HG02798 (cell line): ENCODE results near the gene SLX9.

Source experiments
- ATAC-seq: cut with Tn5 transposase; IDR thresholded peaks from one replicate; pipeline ENCODE4 v1.9.1; 2021; ENCODE audit warnings: mild to moderate bottlenecking; ENCODE audit not compliant: unreplicated experiment, poor library complexity

Gene SLX9

DNA sequence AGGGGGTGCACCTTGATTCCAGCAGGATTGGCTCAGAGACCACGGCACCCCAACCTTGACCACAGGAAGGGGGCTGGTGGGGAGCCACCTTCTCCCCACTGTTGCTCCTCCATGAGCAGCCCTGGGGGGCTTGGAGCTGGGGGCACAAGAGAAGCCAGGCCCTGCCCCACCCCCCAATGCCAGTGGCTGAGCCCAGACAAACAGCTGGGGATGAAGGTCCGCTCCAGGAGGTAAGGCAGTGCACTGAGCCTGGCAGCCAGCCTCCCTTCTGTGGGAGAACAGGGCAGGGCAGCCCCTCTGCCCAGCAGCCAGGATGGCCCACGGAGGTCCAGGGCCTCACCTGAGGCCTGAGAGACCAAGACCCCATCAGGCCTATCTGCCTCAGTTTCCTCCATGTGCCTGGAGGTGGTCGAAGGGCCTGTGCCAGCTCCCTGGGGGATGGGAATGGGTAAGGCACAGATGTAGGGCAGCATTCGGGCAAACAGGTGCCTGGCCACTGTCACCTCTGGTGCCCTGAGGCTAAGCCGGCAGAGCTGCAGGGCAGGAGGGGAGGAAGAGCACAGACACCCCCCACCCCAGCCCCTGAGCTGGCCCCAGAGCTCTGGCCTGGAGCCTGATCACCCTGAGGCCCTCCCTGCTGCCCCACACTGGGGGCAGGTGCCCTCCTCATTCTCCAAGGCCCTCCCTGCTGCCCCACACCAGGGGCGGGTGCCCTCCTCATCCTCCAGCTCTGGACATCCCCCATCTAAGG lies 26.2 kb upstream of the SLX9 start:
- no peak for ATAC-seq

DNA sequence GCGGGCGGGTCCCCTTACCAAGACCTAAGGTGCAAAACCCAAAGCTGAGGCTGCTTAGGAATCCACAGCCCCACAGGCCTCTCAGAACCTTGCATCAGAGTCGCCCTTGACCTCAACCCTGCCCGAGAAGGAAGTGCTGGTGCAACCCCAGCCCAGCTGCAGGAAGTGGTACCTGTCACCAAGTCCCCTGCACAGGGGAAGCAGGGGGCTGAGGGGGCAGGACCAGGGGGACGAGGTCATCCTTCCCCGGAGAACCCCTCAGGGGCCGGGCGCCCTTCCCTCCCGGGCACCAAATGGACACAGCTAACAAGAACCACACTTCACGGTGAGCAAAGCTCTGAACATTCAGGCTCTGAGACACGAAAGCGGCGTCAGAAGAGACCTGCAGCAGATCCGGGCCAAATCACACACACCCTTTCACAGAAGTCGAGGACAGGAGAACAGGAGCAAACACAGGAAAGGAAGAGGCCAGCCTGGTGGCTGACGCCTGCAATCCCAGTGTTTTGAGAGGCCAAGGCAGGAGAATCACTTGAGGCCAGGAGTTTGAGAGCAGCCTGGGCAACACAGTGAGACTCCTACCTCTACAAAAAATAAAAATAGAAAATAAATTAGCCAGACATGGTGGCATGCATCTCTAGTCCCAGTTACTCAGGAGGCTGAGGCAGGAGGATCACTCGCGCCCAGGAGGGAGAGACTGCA lies 25.5 kb upstream of the SLX9 start:
- peak; percentile 49 for ATAC-seq

DNA sequence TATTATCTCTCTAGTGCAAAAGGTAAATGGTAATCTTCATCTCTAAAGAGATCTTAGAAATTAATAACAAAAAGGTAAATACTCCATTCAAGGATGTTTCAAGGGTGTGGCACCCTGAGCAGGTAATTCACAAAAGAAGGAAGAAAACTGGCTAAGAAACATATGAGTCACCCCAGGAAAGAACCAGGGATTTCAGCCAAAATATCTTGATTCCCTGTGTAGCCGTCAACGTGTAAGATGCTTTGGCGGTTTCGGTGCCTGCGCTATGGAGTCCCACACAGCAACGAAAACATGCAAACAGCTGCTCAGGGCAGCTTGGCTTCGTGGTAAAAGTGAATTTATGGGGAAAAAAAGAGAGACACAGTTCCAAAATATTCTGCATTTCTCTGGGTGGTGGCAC lies 22.9 kb upstream of the SLX9 start:
- ATAC-seq = no peak

DNA sequence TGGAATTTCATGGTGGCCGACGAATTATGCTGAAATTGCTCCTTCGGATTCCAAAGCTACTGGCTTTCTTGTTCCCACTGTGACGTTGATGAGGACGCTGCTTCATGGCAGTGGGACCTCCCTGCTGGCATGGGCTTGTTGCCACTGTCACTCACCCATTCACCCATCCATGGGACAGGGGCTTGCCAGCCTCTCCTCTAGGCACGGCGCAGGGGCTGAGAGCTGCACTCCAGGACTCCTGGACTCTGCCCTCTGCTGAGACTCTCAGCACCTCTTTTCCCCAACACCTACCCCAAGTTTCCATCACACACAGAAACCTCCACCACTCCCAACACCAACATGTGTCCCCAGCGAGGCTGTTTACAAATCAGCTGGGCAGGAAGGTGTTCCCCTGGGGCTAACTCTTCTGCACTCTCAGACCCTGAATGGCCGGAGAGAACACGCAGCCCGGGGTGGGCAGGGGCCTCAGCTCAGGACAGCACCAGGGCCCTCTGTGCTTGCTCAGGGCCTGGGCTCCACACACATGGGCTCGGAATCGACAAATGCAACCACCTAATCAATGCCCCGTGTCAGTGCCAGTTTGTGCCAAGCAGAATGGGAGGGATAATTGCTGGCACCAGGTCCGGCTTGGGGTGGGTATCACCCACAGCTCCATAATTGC lies 22.3 kb upstream of the SLX9 start:
- ATAC-seq = no peak

GRCh38 chr21:44918107-44918470 lies 21.7 kb upstream of the SLX9 start:
- no peak for ATAC-seq

GRCh38 chr21:44918581-44919033 lies 21.2 kb upstream of the SLX9 start:
- no peak for ATAC-seq

DNA sequence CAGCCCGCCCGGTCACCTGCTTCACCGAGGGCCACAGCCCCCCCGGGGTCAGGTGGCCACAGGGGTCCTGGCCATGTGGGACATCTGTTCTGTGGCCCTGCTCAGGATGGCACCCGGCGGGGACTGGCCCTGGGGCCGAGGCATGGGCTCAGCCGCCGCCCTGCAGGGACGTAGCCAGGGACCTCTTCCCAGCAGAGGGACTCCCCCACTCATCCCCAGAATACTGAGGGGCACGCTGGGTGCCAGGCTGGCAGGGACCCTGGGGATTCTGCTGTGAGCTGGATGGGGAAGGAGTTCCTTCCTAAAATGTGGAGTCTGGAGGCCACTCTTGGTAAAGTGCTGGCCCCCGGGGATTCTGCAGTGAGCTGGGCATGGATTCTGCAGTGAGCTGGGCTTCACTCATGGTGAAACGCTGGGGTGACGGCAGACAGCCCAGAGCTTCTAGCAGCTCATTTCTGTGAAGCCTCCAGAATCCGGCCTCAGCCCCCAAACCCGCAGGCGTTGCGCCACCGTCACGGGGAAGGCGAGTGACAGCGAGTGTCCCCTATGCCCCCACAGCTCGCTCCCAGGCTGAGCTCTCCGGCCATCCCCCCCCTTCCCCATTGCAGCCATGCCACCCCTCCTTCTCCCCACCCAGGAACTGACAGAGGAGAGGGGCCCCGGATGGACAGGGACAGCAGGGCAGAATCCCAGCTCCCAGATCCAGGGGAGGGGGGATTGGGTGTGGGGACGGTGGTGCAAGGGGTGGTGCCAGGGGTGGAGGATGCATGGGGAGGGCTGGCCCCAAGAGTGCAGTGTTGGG lies 20.5 kb upstream of the SLX9 start:
- no peak for ATAC-seq

DNA sequence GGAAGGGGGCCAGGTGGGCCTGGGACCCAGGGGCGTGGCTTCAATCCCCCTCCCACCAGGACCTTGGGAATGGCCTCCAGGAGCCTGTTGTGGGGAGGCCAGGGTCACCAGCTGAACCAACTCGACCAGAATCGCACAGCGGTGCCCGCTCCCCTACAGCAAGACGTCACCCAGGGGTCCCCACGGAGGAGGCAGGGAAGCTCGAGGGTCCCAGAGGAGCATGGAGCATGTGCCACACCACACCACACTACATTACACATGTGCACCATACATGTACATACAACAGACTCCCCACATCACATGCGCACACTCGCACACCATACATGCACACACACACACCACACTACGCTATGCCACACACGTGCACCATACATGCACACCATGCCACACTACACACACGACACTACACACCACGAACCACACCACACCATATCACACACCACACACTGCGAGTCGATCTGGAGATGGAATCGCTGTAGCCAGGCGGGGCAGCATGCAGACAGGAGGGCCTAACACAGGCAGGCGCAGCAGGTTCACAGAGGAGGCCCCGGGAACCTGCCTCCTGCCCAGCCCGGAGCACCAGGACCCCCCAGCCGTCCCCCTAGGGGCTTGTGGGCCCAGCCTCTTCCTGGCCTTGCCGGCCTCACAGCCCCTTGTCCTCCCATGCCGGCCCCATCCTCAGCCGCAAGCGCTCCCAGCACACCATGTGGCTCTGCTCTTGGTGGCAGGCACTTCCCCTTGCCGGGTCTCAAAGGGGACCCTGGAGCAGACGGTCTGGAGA lies 19.7 kb upstream of the SLX9 start:
- peak; percentile 8 for ATAC-seq

DNA sequence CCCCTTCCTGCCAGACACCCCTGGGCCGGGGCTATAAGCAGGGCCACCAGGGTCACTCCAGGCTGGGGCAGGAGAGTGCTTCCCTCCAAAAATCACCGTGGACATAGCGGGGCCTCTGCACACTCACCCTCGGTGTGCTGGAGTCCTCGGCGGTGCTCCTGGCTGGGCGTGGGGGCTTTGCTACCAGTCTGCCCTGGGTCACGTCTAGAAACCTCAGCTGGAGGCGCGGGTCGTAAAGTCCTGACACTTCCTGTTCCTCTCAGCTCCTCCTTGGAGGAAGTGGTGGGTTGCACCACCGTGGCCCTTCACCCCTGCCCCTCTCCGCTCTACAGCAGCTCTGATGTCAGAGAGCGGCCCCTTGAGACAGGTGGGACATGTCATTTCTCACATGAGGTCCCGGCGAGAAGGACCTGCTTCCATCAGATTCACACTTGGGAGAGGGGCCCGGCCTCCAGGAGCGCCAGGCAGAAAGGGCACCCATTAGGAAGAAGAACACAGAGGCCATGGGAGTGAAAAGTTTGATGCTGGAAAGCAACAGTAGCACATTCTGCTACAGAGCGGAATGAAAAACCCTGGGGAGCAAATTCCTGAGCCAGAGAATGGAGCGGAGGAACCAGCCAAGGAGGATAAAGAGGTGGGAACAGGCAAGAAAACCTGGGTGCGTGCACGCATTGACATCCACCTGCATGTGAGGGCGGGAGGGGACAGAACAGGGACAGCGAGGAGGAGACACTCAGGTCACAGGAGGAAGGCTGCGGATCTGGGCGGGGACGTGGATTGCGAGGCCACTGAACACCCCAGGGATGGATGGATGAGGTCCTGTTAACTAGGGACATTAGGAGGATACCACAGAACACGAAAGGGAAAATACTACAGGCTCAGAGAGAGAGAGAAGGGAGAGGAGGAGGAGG lies 18.9 kb upstream of the SLX9 start, which contains the start of gene ITGB2:
Gene ITGB2, minus strand, starts transcription at position 206 of the 911 bp plus-strand sequence. CDS start 10,117 bp downstream, outside the sequence.
- ATAC-seq = peak; percentile 60

- no peak for ATAC-seq
Observed at GRCh38 chr21:44921928-44922327, 17.9 kb upstream of the SLX9 start.

- ATAC-seq = no peak
Observed at GRCh38 chr21:44923480-44924084, 16.2 kb upstream of the SLX9 start.

- ATAC-seq = no peak
Observed at GRCh38 chr21:44924606-44925377, 15.0 kb upstream of the SLX9 start.

DNA sequence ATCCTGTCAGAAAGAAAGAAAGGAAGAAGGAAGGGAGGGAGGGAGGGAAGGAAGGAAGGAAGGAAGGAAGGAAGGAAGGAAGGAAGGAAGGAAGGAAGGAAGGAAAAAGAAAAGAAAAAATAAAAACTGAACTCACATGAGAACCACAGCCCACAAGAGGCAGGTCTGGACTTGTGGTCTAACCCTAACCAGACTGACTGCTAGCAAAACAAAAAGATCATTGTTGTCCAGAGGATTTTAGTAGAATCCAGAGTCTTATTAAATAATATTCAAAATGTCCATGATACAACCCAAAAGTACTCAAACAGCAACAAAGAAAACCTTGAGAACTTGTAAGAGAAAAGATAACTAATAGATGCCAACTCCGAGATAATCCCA lies 14.5 kb upstream of the SLX9 start:
- no peak for ATAC-seq

- ATAC-seq = no peak
Observed at GRCh38 chr21:44926331-44927101, 13.3 kb upstream of the SLX9 start.

- ATAC-seq = no peak
Observed at GRCh38 chr21:44927259-44927586, 12.6 kb upstream of the SLX9 start.

DNA sequence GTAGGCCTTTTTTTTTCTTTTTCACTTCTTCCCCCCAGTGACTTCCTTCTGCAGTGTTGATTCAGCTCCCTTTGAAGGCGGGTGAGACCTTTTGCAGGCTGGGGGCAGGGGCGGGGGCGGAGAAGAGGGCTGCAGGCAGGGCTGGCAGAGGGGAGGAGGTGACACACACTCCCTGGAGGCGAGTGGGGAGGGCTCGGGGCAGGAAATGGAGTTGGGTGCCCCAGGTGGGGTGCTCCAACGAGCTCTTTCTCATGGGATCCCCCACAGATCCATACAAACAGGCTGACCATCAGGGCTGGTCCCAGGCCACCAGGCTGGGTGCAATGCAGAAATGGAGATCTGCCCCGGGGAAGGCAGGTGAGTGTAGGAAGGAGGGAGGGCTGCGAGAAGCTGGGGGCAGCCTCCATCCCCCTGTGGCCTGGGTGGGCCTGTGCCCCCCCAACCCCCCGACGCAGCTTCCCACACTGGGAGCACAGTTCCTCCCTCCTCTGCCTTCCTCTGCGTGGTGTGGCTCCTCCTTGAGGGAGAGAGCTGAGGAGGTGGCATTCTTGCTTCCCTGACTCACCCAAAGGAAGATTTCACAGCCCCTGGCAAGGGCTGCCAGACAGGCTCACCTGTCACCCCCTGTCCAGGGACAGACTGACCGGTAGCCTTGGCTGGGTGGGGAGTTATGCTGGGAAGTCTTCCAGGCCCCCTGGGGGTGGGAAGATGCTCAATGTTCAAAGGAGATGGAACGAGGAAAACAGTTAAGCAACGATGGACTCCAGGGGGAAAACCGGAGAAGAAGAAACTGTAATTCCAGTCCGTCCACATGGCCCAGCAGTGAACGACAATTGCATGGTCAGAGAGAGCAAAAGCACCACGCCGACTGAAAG lies 12.0 kb upstream of the SLX9 start:
- ATAC-seq = peak; percentile 32
